ENCODE results near the gene LRPAP1. TPM values are rescaled to one million over a fixed set of nuclear protein-coding genes. Genes with fewer than 3 reads are reported as not detected.

LRPAP1 gene
- polyA plus RNA-seq, 1 donor from 2014 or later: 138 TPM

DNA sequence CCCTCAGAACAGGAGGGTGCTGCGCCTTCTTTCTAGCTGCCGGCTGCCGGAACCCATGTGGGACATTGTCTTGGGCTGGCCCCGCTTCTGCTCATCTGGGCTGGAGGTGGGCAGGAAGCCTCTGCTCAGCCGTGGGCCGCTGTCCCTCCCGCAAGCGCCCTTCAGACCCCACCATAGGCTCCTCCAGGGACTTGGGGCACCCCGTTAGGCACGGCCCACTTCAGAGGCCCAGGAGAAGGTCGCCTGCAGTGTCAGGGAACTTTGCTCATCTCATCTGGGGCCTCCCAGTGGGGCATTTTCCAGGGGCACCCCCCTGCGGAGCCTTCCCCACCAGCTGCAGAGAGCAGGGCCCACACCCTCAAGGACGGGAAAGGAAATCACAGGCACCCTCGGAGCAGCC, 36.2 kb downstream of the LRPAP1 start:
- Mint-ChIP-seq H3K27me3 (no peaks in the 10 kb centered on the region), H3K4me1 (peaks cover 0 to 6% (median 0%) of the 10 kb centered on the region in 3 donors), H3K9me3 (no peaks in the 10 kb centered on the region), H3K36me3 (no peaks in the 10 kb centered on the region), H3K4me3 (no peak overlapping the region), H3K27ac (peak overlapping the region in 1 of 3 donors; percentile 80)

DNA sequence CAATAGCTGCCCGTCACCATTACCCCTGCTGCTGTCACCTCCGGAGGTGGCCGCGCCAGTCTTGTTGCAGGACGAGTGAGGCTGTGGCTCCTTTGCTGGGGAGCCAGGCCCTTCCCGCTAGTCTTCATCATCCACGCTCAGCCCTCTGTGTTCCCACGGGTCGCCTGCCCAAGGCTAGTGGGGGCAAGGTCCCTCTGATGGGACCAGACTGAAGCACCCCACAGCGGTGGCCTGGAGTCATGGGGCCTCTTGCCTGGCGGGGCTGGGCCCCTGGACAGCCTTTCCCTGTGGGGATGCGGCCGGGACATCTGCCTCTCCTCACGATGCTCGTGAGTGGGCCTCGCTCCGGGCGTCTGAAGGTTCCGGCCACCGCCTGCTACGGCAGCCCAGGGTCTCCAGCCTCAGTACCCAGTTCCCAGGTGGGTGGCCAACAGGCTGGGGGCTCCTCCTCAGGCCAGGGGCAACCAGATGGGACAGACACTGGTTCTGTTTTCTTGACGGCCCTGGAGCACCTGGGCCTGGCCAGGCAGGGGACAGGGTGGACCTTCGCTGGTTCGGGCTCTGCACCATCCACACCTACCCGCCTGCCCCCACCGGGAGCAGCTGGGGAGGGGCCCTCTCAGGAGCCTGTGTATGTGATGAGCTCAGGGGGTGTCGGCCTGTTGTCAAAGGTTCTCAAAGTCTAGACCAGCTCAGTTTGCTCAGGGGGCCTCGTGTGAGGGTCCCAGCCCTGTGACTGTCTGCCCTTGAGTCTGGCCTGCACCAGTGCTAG, 36.8 kb downstream of the LRPAP1 start:
- no peaks in the 10 kb centered on the region for H3K9me3 Mint-ChIP-seq
- peaks cover 0 to 6% (median 0%) of the 10 kb centered on the region in 3 donors for H3K4me1 Mint-ChIP-seq
- H3K36me3 Mint-ChIP-seq: no peaks in the 10 kb centered on the region
- H3K4me3 Mint-ChIP-seq: no peak overlapping the region
- H3K27ac Mint-ChIP-seq: peak overlapping the region in 2 of 3 donors; percentile 47 to 80
- no peaks in the 10 kb centered on the region for H3K27me3 Mint-ChIP-seq

DNA sequence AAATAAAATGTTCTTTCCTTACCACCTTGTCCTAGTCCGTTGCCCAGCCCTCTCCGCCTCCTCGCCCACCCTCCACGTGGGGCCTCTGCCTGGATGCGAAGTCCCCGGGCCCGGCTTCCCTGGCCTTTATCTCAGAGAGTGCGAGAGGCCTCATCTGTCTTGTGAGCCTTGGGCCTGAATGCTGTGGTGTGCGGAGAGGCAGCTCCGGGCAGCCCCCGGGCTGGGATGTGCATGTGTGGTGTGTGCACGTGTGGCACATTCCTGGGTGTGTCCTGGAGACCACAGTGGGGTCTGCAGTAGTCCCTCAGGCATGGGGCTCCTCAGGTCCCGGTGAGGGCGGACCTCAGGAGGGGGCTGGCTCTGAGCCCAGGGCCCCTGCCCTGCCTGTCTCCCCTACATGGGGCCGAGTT, 37.8 kb downstream of the LRPAP1 start:
- Mint-ChIP-seq H3K9me3 (no peaks in the 10 kb centered on the region), H3K27me3 (no peaks in the 10 kb centered on the region), H3K4me1 (peaks cover 0 to 6% (median under 1%) of the 10 kb centered on the region in 3 donors), H3K36me3 (no peaks in the 10 kb centered on the region), H3K4me3 (no peak overlapping the region), H3K27ac (peak overlapping the region in 2 of 3 donors; percentile 25 to 59)

DNA sequence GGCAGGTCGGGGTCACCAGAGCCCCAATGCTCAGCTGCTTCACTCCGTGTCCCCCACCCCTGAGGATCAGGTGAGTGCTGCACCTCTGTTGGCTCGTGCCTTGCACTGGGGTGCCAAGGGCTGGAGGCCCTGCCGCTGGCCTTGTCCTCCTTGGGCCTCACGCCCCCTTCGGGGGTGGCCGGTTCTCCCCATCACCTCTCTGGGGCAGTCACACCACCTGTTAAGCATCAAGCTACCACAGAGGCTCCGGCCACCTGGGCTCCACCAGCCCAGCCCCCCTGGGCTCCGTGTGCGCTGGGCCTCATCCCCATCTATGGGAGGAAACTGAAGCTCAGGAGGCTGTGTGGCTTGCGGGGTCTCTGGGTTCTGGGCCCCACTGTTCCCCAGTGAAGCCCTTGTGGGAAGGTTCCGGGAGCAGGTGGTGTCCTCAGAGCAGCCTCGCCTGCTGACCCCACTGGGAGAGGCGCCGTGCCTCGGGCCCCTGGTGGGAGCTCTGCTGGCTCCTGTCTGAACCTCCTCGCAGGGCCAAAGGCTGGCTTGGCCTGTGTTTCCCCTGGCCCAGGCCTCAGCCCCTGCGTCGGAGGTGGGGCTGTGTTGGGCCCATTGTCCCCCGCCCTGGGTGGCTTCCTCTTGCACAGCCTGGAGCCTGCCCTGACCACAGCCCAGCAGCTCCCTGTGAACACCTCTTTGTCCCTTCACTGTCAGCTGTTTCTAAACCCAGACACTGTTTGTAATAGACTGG, 38.3 kb downstream of the LRPAP1 start:
- H3K9me3 Mint-ChIP-seq: no peaks in the 10 kb centered on the region
- peaks cover 0 to 6% (median 6%) of the 10 kb centered on the region in 3 donors for H3K4me1 Mint-ChIP-seq
- H3K27ac Mint-ChIP-seq: peak overlapping the region in 2 of 3 donors; percentile 25 to 59
- H3K36me3 Mint-ChIP-seq: no peaks in the 10 kb centered on the region
- H3K27me3 Mint-ChIP-seq: no peaks in the 10 kb centered on the region
- no peak overlapping the region for H3K4me3 Mint-ChIP-seq

DNA sequence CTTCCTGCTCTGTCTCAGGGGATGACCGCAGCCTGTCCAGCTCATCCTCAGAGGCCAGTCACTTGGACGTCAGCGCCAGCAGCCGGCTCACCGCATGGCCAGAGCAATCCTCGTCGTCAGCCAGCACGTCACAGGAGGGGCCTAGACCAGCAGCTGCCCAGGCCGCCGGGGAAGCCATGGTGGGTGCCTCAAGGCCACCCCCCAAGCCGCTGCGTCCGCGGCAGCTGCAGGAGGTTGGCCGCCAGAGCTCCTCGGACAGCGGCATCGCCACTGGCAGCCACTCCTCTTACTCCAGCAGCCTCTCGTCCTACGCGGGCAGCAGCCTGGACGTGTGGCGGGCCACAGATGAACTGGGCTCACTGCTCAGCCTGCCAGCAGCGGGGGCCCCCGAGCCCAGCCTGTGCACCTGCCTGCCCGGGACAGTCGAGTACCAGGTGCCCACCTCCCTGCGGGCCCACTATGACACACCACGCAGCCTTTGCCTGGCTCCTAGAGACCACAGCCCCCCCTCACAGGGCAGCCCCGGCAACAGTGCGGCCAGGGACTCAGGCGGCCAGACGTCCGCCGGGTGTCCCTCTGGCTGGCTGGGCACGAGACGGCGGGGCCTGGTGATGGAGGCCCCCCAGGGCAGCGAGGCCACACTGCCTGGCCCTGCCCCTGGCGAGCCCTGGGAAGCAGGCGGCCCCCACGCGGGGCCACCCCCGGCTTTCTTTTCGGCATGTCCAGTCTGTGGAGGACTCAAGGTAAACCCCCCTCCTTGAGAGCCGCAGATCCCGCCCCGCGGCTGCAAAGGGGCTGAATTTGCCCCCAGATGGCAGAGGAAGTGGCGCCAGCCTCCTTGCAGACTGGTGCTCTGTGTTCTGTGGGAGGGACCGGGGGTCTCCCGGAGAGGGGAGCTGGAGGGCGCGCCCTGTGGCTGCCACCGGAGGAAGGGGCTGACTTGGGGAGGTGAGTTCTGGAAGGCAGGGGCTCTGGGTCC, 39.2 kb downstream of the LRPAP1 start:
- Mint-ChIP-seq H3K4me3 (no peak overlapping the region), H3K9me3 (no peaks in the 10 kb centered on the region), H3K36me3 (no peaks in the 10 kb centered on the region), H3K4me1 (peaks cover 4 to 13% (median 8%) of the 10 kb centered on the region in 3 donors), H3K27me3 (no peaks in the 10 kb centered on the region), H3K27ac (no peak overlapping the region)

DNA sequence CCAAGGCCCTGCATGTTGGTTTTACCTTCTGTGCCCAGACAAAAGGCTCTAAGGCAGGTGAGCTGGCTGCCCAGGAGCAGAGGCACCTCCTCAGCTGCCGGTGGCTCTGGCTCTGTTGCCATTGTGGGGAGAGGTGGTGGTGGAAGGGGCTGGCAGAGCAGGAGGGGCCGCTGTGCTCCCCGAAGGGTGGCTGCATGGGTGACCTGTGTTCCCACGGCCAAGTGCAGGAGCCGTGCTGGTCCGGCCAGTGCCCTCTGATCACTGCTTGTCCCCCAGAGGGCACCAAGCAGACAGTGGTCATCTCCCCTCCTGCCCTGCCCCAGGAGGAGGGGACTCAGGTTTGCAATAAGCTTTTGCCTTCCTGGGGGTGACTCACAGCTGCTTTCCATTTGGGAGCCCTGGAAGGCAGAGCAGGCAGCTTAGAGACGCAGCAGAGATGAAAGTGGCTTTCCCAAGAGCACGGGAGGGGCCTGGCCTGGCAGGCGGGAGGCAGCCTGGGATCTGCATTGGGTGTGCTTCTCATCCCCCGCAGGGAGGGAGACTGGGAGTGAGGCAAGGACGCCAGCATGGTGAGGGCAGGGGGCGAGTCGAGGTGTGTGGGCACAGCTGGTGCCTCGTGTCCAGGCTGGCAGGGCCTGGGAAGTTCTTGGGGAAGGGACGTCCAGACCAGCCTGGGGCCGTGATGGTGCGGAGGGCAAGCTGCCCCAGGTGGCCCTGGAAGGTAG, 40.4 kb downstream of the LRPAP1 start:
- no peak overlapping the region for H3K27ac Mint-ChIP-seq
- no peaks in the 10 kb centered on the region for H3K9me3 Mint-ChIP-seq
- H3K4me3 Mint-ChIP-seq: peak overlapping the region in 1 of 4 donors; percentile 6
- H3K36me3 Mint-ChIP-seq: no peaks in the 10 kb centered on the region
- no peaks in the 10 kb centered on the region for H3K27me3 Mint-ChIP-seq
- peaks cover 4 to 21% (median 12%) of the 10 kb centered on the region in 3 donors for H3K4me1 Mint-ChIP-seq

DNA sequence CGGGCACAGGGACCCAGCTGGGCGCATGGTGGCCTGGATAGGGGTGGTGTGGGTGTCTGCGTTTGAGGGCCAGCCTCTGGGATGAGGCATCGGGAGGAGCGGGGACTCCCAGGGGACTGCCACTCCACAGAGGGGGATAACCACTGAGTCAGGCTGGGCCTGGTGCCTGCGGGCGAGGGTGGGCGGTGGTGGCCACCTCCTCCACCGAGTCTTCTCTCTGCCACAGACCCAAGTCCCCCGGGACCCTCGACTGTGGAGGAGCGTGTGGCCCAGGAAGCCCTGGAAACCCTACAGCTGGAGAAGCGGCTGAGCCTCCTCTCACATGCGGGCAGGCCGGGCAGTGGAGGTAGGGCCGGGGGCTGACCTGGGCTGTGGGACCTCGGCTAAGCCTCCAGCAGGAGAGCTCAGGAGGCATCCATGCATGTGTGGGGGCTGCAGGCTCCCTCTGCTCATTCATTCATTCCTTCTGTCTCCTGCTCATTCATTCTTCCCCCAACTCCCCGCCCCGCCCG, 42.7 kb downstream of the LRPAP1 start:
- peaks cover 9 to 25% (median 14%) of the 10 kb centered on the region in 3 donors for H3K4me1 Mint-ChIP-seq
- H3K27ac Mint-ChIP-seq: no peak overlapping the region
- H3K27me3 Mint-ChIP-seq: no peaks in the 10 kb centered on the region
- H3K9me3 Mint-ChIP-seq: no peaks in the 10 kb centered on the region
- H3K4me3 Mint-ChIP-seq: peak overlapping the region in 1 of 4 donors; percentile 3
- H3K36me3 Mint-ChIP-seq: no peaks in the 10 kb centered on the region

DNA sequence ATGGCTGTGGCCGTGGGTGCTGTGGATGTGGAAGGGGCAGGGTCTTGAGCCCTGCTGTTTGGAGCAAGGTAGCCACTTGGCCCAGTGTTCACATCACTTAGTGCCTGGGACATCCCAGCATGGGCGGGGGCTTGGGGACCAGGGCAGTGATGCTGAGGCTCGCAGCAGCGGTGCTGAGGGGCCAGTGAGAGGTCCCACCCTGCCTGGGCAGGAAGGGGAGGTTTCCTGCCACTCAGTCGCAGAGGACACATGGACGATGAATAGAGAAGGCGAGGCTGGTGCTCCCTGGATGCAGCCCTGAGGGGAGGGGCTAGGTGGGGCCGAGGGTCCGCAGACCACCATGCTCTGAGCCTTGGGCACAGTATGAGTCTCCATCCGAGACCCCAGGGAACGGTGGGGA, 43.4 kb downstream of the LRPAP1 start:
- Mint-ChIP-seq H3K27me3 (no peaks in the 10 kb centered on the region), H3K9me3 (no peaks in the 10 kb centered on the region), H3K36me3 (no peaks in the 10 kb centered on the region), H3K4me3 (peak overlapping the region in 3 of 4 donors; percentile 49 to 82 (median 79)), H3K4me1 (peaks cover 9 to 25% (median 14%) of the 10 kb centered on the region in 3 donors), H3K27ac (peak overlapping the region in 2 of 3 donors; percentile 91 to 96)

DNA sequence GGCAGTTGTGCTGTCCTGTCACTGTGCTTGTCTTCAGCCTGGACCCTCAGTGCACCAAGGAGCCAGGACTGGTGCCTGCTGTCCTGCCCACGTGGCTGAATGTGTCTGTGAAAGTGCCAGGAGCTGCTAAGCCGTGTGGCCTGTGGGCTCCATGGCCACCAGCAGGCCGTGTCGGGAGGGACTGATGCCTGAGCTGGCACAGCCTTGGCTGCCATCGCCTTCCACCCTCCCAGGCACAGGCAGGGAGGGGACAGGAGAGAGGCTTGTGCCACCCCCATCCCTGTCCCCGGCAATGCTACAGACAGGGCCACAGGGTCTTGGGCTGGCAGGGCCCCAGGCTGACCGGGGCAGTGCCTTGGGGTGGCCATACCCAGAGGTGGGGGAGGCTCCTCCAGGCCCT, 44.4 kb downstream of the LRPAP1 start:
- Mint-ChIP-seq H3K4me1 (peaks cover 9 to 25% (median 14%) of the 10 kb centered on the region in 3 donors), H3K27me3 (no peaks in the 10 kb centered on the region), H3K4me3 (peak overlapping the region in 3 of 4 donors; percentile 21 to 30 (median 28)), H3K9me3 (no peaks in the 10 kb centered on the region), H3K36me3 (no peaks in the 10 kb centered on the region), H3K27ac (peak overlapping the region in 2 of 3 donors; percentile 18 to 96)

DNA sequence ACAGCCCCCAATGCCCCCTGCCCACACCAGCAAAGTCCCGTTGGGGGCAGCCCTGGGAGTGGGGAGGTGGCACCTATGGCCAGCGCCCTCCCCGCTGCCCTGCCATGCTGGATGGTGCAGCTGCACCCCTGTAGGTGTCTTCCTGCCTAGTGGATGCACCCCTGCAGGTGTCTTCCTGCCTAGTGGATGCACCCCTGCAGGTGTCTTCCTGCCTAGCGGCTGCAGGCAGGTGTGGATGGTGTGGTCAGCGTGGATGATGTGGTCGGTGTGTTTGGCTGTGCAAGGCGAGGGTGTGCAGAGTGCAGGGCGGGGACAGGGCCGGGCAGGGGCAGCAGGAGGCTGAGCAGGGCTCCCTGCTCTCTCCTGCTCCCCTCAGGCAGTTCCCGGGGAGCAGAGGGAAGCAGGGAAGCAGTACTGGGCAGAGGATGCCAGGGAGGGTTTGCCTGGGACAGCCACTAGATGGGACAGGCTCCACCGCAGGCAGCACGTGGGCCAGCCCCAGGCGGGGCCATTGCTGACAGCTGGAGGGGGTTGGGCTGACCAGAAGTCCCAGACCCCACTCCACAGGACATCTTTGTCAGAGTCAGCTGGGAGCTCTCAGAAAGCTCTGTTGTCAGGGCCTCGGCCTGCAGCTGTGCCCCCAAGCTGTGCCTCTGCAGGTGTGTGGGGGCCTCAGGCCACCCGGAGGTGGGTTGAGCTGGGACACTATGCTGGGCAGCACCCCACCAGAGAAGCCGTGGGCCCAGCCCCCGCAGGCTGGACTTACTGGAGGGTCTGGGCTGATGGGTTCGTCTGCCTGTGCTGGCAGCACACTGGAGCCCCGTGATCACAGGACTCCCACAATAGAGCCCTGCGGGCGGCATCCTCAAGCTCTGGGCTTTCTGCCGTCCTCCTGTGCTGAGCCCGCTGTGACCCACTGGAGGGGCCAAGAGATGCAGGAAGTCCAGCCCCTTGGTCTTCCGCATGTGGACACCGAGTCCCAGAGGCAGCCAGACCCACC, 45.4 kb downstream of the LRPAP1 start:
- peaks cover 9 to 25% (median 13%) of the 10 kb centered on the region in 3 donors for H3K4me1 Mint-ChIP-seq

DNA sequence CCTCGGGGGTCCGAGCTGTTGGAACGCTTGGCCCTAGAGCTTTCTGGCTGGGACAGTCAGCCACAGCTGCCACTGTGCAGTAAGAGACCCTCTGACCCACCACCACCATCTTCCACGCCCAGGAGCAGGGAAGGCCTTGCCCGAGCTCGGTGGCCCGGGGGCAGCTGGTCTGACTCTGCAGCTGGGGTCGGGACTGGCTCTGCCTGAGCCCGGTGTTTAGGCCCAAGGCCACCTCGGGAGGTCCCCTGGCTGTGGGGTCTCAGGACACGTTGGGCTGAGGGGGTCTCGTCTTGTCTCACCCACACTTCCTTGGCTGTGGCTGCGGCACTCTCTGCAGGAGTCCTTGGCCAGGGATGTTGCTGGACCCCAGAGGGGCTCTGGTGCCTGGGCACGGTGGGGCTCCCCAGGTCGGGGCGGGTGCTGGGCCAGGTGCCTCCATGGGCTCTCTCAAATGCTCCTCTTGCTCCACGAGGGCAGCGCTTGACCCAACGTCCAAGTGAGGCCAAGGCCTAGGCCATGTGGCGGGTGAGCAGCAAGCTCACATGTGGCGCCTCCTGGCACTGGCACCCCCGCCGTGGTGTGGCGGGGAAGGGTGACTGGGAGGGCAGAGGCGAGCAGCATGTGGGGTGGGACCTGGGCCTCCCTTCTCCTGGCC, 46.2 kb downstream of the LRPAP1 start:
- H3K27ac Mint-ChIP-seq: peak overlapping the region; percentile 93 to 96 (median 94)
- H3K9me3 Mint-ChIP-seq: no peaks in the 10 kb centered on the region
- H3K4me1 Mint-ChIP-seq: peaks cover 10 to 29% (median 15%) of the 10 kb centered on the region in 3 donors
- H3K4me3 Mint-ChIP-seq: peak overlapping the region; percentile 83 to 95 (median 92)
- no peaks in the 10 kb centered on the region for H3K27me3 Mint-ChIP-seq
- H3K36me3 Mint-ChIP-seq: no peaks in the 10 kb centered on the region

More for the DNA sequence above, 45.4 kb downstream of the LRPAP1 start:
- no peaks in the 10 kb centered on the region for H3K27me3 Mint-ChIP-seq
- H3K36me3 Mint-ChIP-seq: no peaks in the 10 kb centered on the region
- H3K9me3 Mint-ChIP-seq: no peaks in the 10 kb centered on the region
- peak overlapping the region; percentile 18 to 96 (median 90) for H3K27ac Mint-ChIP-seq
- H3K4me3 Mint-ChIP-seq: peak overlapping the region; percentile 80 to 95 (median 92)

DNA sequence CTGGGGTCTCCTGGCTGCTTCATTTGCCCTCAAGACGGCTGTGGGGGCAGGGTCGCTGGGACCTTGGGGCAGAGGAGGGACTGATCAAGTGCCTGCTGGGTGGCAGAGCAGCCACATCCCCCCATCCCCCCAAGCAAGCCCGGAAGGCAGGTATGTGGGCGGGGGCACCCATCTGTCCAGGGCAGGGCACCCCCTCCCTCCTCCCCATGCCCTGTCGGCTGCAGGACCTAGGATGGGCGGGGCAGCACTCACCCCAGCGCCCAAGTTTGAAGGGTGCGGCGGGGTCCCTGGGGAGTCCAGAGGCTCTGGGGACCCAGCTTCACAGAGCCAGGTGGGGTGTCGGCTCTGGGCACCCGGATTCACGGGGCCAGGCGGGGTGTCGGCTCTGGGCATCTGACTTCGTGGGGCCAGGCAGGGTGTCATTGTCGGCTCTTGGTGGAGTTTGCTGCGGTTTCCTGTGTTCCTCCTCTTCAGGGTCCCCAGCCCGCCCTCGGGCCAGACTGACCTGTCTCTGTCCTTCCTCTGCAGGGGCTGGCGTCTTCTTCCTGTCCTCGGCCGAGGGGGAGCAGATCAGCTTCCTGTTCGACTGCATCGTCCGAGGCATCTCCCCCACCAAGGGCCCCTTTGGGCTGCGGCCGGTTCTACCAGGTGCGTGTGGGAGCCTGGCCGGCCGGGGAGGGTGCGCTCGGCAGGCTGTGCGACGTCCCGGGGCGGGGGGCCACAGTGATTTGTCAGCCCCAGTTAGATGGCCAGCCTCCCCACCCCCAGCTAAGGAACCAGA, 47.0 kb downstream of the LRPAP1 start:
- peak overlapping the region; percentile 83 to 95 (median 92) for H3K4me3 Mint-ChIP-seq
- peaks cover 2% of the 10 kb centered on the region for H3K27me3 Mint-ChIP-seq
- peak overlapping the region; percentile 93 to 96 (median 94) for H3K27ac Mint-ChIP-seq
- no peaks in the 10 kb centered on the region for H3K9me3 Mint-ChIP-seq
- no peaks in the 10 kb centered on the region for H3K36me3 Mint-ChIP-seq
- peaks cover 17 to 34% (median 19%) of the 10 kb centered on the region in 3 donors for H3K4me1 Mint-ChIP-seq

Measured in IgD-negative memory B cell (primary cell).